WERI-Rb-1 (cell line): ENCODE measurements around the gene MAGI1.

ENCODE experiments used
- DNase-seq: peaks from one replicate; pipeline ENCODE4 v3.0.0-alpha.2; 2020
- H3K27ac ChIP-seq: fragments of 250-450 bp; sonication (Bioruptor Pico); 2 replicates; pipeline ENCODE4 v1.5.1; 2020; ENCODE audit warnings: mild to moderate bottlenecking, moderate library complexity
- H3K27me3 ChIP-seq: fragments of 250-450 bp; sonication (Bioruptor Pico); 2 replicates; pipeline ENCODE4 v1.5.1; 2021; ENCODE audit warnings: mild to moderate bottlenecking, low read depth, moderate library complexity; ENCODE audit not compliant: insufficient read depth, severe bottlenecking
- H3K36me3 ChIP-seq: fragments of 250-450 bp; sonication (Bioruptor Pico); 2 replicates; pipeline ENCODE4 v1.5.1; 2020; ENCODE audit warnings: mild to moderate bottlenecking, moderate library complexity
- H3K4me3 ChIP-seq: 2 replicates; pipeline ENCODE4 v1.5.1; 2011; ENCODE audit warnings: low read depth, mild to moderate bottlenecking, control low read depth, low read length
- H3K9me3 ChIP-seq: fragments of 250-450 bp; sonication (Bioruptor Pico); 2 replicates; pipeline ENCODE4 v1.5.1; 2021; ENCODE audit warnings: mild to moderate bottlenecking, moderate library complexity; ENCODE audit not compliant: severe bottlenecking
- TF ChIP-seq, protein P1 (sequence below): IDR thresholded peaks from 2 replicates; pipeline ENCODE4 v1.5.1; 2011; ENCODE audit warnings: low read depth, mild to moderate bottlenecking, control low read depth, inconsistent platforms, low read length

Gene MAGI1

DNA sequence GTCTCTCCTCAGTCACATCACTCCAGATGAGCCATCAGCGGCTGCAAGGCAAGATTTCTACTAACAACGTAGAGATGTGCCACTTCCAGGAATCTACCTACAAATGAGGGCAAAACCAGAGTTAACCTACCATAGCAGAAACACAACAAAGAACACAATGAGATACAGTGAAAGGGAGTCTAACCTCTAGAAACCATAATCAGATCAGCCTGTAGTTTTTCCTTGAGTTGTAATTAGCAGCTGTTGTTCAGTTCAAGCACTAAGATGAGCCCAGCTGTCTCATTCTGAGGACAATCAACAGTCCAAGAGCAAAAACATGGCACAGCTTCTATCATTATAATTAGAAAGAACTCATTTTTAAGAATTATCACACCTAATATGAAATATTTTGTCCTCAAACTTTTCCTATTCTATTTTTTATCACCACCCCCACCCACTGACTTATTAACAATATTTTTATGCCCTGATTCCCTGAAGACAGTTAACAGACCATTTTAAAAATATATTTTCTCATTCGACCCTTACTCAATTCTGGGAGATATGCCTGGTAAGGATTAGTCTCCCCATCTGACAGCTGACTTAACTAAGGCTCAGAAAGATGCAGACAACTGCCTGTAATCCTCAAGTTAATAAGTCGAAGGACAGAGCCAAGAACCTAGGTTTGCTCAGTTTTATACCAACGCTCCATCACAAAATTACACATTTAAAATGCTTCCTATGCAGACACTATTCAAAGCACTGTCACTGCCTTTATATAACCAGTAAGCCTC, 50.1 kb downstream of the MAGI1 start:
- Histone ChIP-seq H3K27me3 (no peaks in the 10 kb centered on the region), H3K27ac (peak overlapping the region; percentile 50), H3K9me3 (no peaks in the 10 kb centered on the region), H3K36me3 (no peaks in the 10 kb centered on the region), H3K4me3 (no peak overlapping the region)
- TF ChIP-seq, protein P1, sequence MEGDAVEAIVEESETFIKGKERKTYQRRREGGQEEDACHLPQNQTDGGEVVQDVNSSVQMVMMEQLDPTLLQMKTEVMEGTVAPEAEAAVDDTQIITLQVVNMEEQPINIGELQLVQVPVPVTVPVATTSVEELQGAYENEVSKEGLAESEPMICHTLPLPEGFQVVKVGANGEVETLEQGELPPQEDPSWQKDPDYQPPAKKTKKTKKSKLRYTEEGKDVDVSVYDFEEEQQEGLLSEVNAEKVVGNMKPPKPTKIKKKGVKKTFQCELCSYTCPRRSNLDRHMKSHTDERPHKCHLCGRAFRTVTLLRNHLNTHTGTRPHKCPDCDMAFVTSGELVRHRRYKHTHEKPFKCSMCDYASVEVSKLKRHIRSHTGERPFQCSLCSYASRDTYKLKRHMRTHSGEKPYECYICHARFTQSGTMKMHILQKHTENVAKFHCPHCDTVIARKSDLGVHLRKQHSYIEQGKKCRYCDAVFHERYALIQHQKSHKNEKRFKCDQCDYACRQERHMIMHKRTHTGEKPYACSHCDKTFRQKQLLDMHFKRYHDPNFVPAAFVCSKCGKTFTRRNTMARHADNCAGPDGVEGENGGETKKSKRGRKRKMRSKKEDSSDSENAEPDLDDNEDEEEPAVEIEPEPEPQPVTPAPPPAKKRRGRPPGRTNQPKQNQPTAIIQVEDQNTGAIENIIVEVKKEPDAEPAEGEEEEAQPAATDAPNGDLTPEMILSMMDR = no peak
- no peak for DNase-seq

DNA sequence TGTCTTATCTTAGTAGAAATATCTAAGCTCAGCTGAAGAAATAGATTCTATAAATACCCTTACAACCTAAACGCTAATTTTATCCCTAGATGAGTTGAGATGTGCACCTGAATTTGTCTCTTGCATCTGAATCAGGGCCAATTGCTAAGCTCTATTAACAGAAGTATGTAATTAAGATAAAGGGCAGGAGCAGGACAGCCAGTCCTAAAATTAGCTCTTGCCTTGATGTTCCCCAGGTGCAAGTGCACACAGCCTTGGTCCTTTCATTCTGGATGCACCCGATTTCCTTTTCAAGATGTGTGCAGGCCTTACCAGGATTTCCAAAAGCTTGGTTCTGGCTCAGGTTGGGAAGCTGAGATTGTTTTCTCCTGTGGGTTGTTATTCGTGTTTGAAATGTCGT, 52.4 kb downstream of the MAGI1 start:
- no peak overlapping the region for H3K4me3 ChIP-seq
- no peaks in the 10 kb centered on the region for H3K36me3 ChIP-seq
- no peaks in the 10 kb centered on the region for H3K9me3 ChIP-seq
- TF ChIP-seq, protein P1 = no peak
- no peaks in the 10 kb centered on the region for H3K27me3 ChIP-seq
- H3K27ac ChIP-seq = no peak overlapping the region
- no peak for DNase-seq

DNA sequence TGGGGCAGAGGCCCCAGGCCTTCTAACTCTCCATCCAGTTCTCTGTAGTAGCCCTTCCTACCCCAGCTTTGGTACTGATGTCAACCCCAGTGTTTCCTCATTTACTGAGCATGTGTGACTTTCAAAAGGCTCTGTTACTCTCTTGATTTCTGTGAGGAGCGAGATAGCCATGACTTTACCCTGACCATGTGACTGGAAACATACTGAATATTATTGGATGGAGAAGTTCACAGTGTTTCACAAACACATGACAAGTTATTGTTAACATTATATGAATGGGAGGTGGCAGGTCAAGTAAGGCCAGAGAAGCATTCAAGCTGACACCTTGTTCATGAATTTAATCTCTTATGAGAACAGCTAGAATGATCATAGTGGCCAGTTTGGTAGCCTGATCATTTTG, 53.7 kb downstream of the MAGI1 start:
- no peak overlapping the region for H3K27ac ChIP-seq
- no peaks in the 10 kb centered on the region for H3K36me3 ChIP-seq
- TF ChIP-seq, protein P1 = no peak
- no peaks in the 10 kb centered on the region for H3K27me3 ChIP-seq
- H3K9me3 ChIP-seq = no peaks in the 10 kb centered on the region
- DNase-seq = no peak
- no peak overlapping the region for H3K4me3 ChIP-seq

DNA sequence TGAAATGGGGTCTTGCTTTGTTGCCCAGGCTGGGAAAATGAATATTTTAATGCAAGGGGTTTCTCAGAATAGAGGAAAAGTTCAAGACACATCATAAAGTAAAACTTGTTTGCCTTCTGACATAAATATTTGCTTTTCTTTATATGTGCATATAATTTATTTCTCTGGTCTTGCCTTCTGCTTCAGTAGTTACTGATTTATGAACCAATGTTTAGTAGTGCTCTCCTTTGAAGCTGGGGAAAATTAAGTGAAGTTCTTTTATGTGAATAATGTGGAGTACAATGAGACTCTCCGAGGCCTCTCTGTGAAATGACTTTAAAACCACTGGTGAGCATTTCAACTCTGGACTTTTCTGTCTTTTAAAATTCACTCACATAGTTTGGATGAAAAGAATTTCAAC, 55.6 kb downstream of the MAGI1 start:
- Histone ChIP-seq H3K36me3 (no peaks in the 10 kb centered on the region), H3K27ac (no peak overlapping the region)

DNA sequence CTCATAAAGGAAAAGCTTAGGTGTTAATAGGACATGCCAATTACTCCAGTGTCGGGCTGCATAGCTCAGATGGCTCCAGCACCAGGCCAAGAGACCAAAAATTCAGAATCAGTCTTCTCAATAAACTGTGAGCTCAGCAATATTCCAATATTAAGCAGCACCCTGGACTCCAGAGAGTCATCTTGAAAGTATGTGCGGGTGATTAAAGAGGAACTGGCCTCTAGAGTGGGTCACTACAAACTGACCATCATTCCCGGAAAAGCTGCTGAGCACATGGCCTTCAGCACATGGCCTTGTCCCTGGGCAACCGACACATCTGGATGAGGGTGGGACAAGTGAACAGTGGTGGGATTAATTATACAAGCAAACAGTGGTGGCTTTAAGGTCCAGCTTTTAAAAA, 59.0 kb downstream of the MAGI1 start:
- no peak for DNase-seq
- H3K27ac ChIP-seq = no peak overlapping the region

More for the DNA sequence above, 55.6 kb downstream of the MAGI1 start:
- Histone ChIP-seq H3K4me3 (no peak overlapping the region), H3K27me3 (no peaks in the 10 kb centered on the region), H3K9me3 (no peaks in the 10 kb centered on the region)
- TF ChIP-seq, protein P1 = no peak
- no peak for DNase-seq

More for the DNA sequence above, 59.0 kb downstream of the MAGI1 start:
- TF ChIP-seq, protein P1 = no peak
- Histone ChIP-seq H3K27me3 (no peaks in the 10 kb centered on the region), H3K36me3 (no peaks in the 10 kb centered on the region), H3K4me3 (no peak overlapping the region), H3K9me3 (no peaks in the 10 kb centered on the region)
